IMR-90 (cell line): ENCODE data around the gene CCL27. TPM values are rescaled to one million over a fixed set of nuclear protein-coding genes. Genes with fewer than 3 reads are reported as not detected.

ENCODE experiments used
- ATAC-seq: fragments of 200-7000 bp; cut with Tn5 transposase; 2 replicates; pipeline ENCODE4 v1.9.1; 2020; ENCODE audit warnings: low read depth, mild to moderate bottlenecking, moderate library complexity
- BruUV-seq: library from RNA; stranded (reverse); fragments of 400-500 nt; replicated peaks from 2 replicates; lab custom pipeline; 2021; lab: Mats Ljungman, UMichigan
- CTCF ChIA-PET: fragments of 300-600 bp; formaldehyde crosslinking; extraction: SDS; loops from one replicate; lab custom pipeline; 2021; ENCODE audit warnings: antibody characterized with exemption; lab: Yijun Ruan, JAX
- POLR2A ChIA-PET: fragments of 300-600 bp; sonication (Branson Sonifier 250); formaldehyde crosslinking; loops from one replicate; lab custom pipeline; 2022; ENCODE audit warnings: antibody characterized with exemption; ENCODE audit not compliant: unreplicated experiment; lab: Charles Lee
- DNase-seq: peaks from one replicate; pipeline ENCODE4 v3.0.0; 2013
- H2AFZ ChIP-seq: replicated peaks from 2 replicates; pipeline ENCODE3; 2013; ENCODE audit warnings: low read length, mild to moderate bottlenecking; ENCODE audit not compliant: poor library complexity
- H2AK5ac ChIP-seq: 2 replicates; pipeline ENCODE4 v1.6.1; 2013; ENCODE audit warnings: low read depth, low read length, inconsistent platforms
- H2AK9ac ChIP-seq: replicated peaks from 2 replicates; pipeline ENCODE3; 2013; ENCODE audit warnings: mild to moderate bottlenecking, low read depth, low read length, moderate library complexity; ENCODE audit not compliant: poor library complexity
- H2BK120ac ChIP-seq: 2 replicates; pipeline ENCODE4 v1.6.1; 2013; ENCODE audit warnings: low read depth, low read length, inconsistent platforms
- H2BK15ac ChIP-seq: 3 replicates; pipeline ENCODE4 v1.6.1; 2013; ENCODE audit warnings: low read depth, low read length, inconsistent platforms
- H2BK20ac ChIP-seq: 2 replicates; pipeline ENCODE4 v1.6.1; 2013; ENCODE audit warnings: low read depth, mild to moderate bottlenecking, inconsistent platforms, low read length, moderate library complexity
- H2BK5ac ChIP-seq: 2 replicates; pipeline ENCODE4 v1.6.1; 2013; ENCODE audit warnings: mild to moderate bottlenecking, low read depth, low read length, inconsistent platforms; ENCODE audit not compliant: poor library complexity, severe bottlenecking
- H3K14ac ChIP-seq: replicated peaks from 2 replicates; pipeline ENCODE4 v1.6.1; 2013; ENCODE audit warnings: low read depth, low read length, inconsistent platforms
- H3K18ac ChIP-seq: 2 replicates; pipeline ENCODE4 v1.6.1; 2013; ENCODE audit warnings: low read depth, low read length, control low read depth
- H3K23ac ChIP-seq: 2 replicates; pipeline ENCODE4 v1.6.1; 2013; ENCODE audit warnings: low read depth, low read length, inconsistent platforms
- H3K27ac ChIP-seq: 2 replicates; pipeline ENCODE4 v1.5.1; 2013; ENCODE audit warnings: mild to moderate bottlenecking, control low read depth, low read length; ENCODE audit not compliant: insufficient read depth
- H3K27me3 ChIP-seq: 2 replicates; pipeline ENCODE4 v1.6.1; 2013; ENCODE audit warnings: low read length; ENCODE audit not compliant: control insufficient read depth, insufficient read depth
- H3K36me3 ChIP-seq: 2 replicates; pipeline ENCODE4 v1.6.1; 2013; ENCODE audit warnings: low read length, mixed read lengths; ENCODE audit not compliant: control insufficient read depth, insufficient read depth
- H3K4ac ChIP-seq: 2 replicates; pipeline ENCODE4 v1.6.1; 2013; ENCODE audit warnings: low read depth, low read length, inconsistent platforms
- H3K4me1 ChIP-seq: 2 replicates; pipeline ENCODE4 v1.6.1; 2013; ENCODE audit warnings: low read length, mixed read lengths; ENCODE audit not compliant: control insufficient read depth, insufficient read depth
- H3K4me2 ChIP-seq: 2 replicates; pipeline ENCODE4 v1.6.1; 2013; ENCODE audit warnings: low read depth, mild to moderate bottlenecking, control low read depth, low read length, moderate library complexity
- H3K4me3 ChIP-seq: 2 replicates; pipeline ENCODE4 v1.5.1; 2013; ENCODE audit warnings: low read depth, mild to moderate bottlenecking, control low read depth, low read length, moderate library complexity; ENCODE audit not compliant: insufficient read depth
- H3K56ac ChIP-seq: 2 replicates; pipeline ENCODE4 v1.6.1; 2013; ENCODE audit warnings: low read length, inconsistent platforms; ENCODE audit not compliant: insufficient read depth; ENCODE audit errors: extremely low read depth
- H3K79me1 ChIP-seq, 2 experiments: 2 replicates each; pipeline ENCODE4 v1.6.1; 2013; ENCODE audit warnings: low read length in 2 of 2, inconsistent platforms in 1 of 2, low read depth in 1 of 2
- H3K9ac ChIP-seq: 2 replicates; pipeline ENCODE4 v1.6.1; 2013; ENCODE audit warnings: low read depth, low read length, control low read depth
- H3K9me1 ChIP-seq: 2 replicates; pipeline ENCODE4 v1.6.1; 2013; ENCODE audit warnings: low read length, inconsistent platforms; ENCODE audit not compliant: insufficient read depth
- H3K9me3 ChIP-seq: 2 replicates; pipeline ENCODE4 v1.6.1; 2013; ENCODE audit warnings: low read length; ENCODE audit not compliant: control insufficient read depth, insufficient read depth
- H4K20me1 ChIP-seq: 2 replicates; pipeline ENCODE4 v1.6.1; 2013; ENCODE audit warnings: low read length, inconsistent platforms; ENCODE audit not compliant: insufficient read depth
- H4K5ac ChIP-seq: 2 replicates; pipeline ENCODE4 v1.6.1; 2013; ENCODE audit warnings: mild to moderate bottlenecking, low read depth, low read length, control low read depth
- H4K8ac ChIP-seq, 2 experiments: 2 replicates each; pipeline ENCODE4 v1.6.1; 2013; ENCODE audit warnings: low read depth in 2 of 2, low read length in 2 of 2, control low read depth in 1 of 2, inconsistent platforms in 1 of 2
- H4K91ac ChIP-seq: 2 replicates; pipeline ENCODE4 v1.6.1; 2013; ENCODE audit warnings: low read depth, low read length, inconsistent platforms; ENCODE audit not compliant: insufficient read depth
- CTCF ChIP-seq: conservative IDR thresholded peaks from 2 replicates; pipeline ENCODE4 v1.5.1; 2012; ENCODE audit warnings: mild to moderate bottlenecking, low read depth, low read length, improper control_type of control experiment
- ELK1 ChIP-seq: fragments of 150-350 bp; IDR thresholded peaks from 2 replicates; pipeline ENCODE4 v1.6.1; 2016; ENCODE audit warnings: low read depth, mild to moderate bottlenecking, low read length, moderate library complexity, borderline replicate concordance
- MAFK ChIP-seq: IDR thresholded peaks from 2 replicates; pipeline ENCODE4 v1.6.1; 2012; ENCODE audit warnings: low read depth, low read length, improper control_type of control experiment
- MXI1 ChIP-seq: IDR thresholded peaks from 2 replicates; pipeline ENCODE4 v1.6.1; 2012; ENCODE audit warnings: low read depth, mild to moderate bottlenecking, low read length, moderate library complexity, borderline replicate concordance
- POLR2A ChIP-seq: IDR thresholded peaks from 2 replicates; pipeline ENCODE4 v1.6.1; 2012; ENCODE audit warnings: mild to moderate bottlenecking, low read depth, low read length
- SMC3 ChIP-seq: fragments of 150-350 bp; IDR thresholded peaks from 2 replicates; pipeline ENCODE4 v1.6.1; 2016; ENCODE audit warnings: low read depth, mild to moderate bottlenecking, antibody characterized with exemption, low read length, moderate library complexity
- WGBS, 2 experiments: methylation state at CpG; one replicate each; pipeline versions ENCODE4 v1.1.5 to v1.1.7; 2013; ENCODE audit warnings: missing lambda C conversion rate in 2 of 2; ENCODE audit not compliant: insufficient read length in 1 of 2; ENCODE audit errors: extremely low coverage in 2 of 2; 5-methylcytosine and 5-hydroxymethylcytosine counted together
- dilution Hi-C: fragments of 300-500 bp; cut with HindIII; formaldehyde crosslinking; loops from one replicate; pipeline ENCODE4 v1.14.3; 2018; ENCODE audit warnings: low sequenced_read_pairs; ENCODE audit not compliant: unreplicated experiment
- in situ Hi-C: fragments of 300-500 bp; cut with MboI; formaldehyde crosslinking; loops from 3 replicates; pipeline ENCODE4 v1.14.3; 2019; ENCODE audit warnings: low sequenced_read_pairs, inconsistent platforms, mixed read lengths
- intact Hi-C: fragments of 100-400 bp; cut with micrococcal nuclease; formaldehyde crosslinking; loops from 2 replicates; pipeline ENCODE4 v1.10.0; 2022
- polyA plus RNA-seq, 3 experiments: library from polyadenylated mRNA; depleted of rRNA; stranded (reverse); fragments of >200 nt; gene quantifications; 2 replicates each; pipeline ENCODE4 v1.2.3, GENCODE V29; 2012; ENCODE audit warnings: low replicate concordance in 1 of 3
- total RNA-seq: library from RNA; depleted of rRNA; stranded (reverse); fragments of >200 nt; gene quantifications from 2 replicates; pipeline ENCODE4 v1.2.3, GENCODE V29; 2012

Gene CCL27
- total and polyA plus RNA-seq, 2 of the 4 experiments (the other 2 are of a cell fraction), result 0.18 to 0.26 TPM

GRCh38 chr9:34691936-34692315 lies 29.5 kb upstream of the CCL27 start:
- H3K9me1 ChIP-seq, result 0 out of 2 replicates have a peak, but pooled peaks cover 4% of the 10 kb centered on the region
- dilution Hi-C loops, result no loop called here
- no peak overlapping the region for H2BK15ac ChIP-seq
- no peak overlapping the region for H2BK20ac ChIP-seq
- no TSS peak for BruUV-seq
- H3K4me1 ChIP-seq, result no peaks in the 10 kb centered on the region
- in situ Hi-C loops, result no loop called here
- intact Hi-C loops, result no loop called here
- H2BK120ac ChIP-seq, result no peak overlapping the region
- H4K8ac ChIP-seq, result no peak overlapping the region
- no peaks in the 10 kb centered on the region for H4K20me1 ChIP-seq
- H3K9me3 ChIP-seq, result no peaks in the 10 kb centered on the region
- no peak overlapping the region for H4K91ac ChIP-seq
- no CpG with 5 or more reads among the region's 5 CpGs for WGBS, 2 experiments
- no peaks in the 10 kb centered on the region for H3K27me3 ChIP-seq
- H2BK5ac ChIP-seq, result no peak overlapping the region
- no peak overlapping the region for H3K27ac ChIP-seq
- ChIA-PET POLR2A (interaction anchor here (0.6 kb wide), 1 partner anchor 419 kb away, joined by 3 read pairs; no protein-coding TSS in a partner anchor), CTCF (interaction anchor here (0.6 kb wide), 2 partner anchors 23 to 961 kb away, joined by 3 to 4 read pairs; no protein-coding TSS in a partner anchor)
- no peak overlapping the region for H2AK5ac ChIP-seq
- no peak overlapping the region for H3K4me3 ChIP-seq
- no peaks in the 10 kb centered on the region for H3K79me1 ChIP-seq
- H2AK9ac ChIP-seq, result no peak overlapping the region
- H3K56ac ChIP-seq, result no peak overlapping the region
- no peaks in the 10 kb centered on the region for H3K36me3 ChIP-seq
- no peak overlapping the region for H4K5ac ChIP-seq
- DNase-seq, result no peak
- H3K9ac ChIP-seq, result no peak overlapping the region
- no peak for ATAC-seq
- no peak overlapping the region for H3K23ac ChIP-seq
- no peak overlapping the region for H2AFZ ChIP-seq
- no peak overlapping the region for H3K14ac ChIP-seq
- H3K4me2 ChIP-seq, result no peak overlapping the region
- no peak overlapping the region for H3K4ac ChIP-seq
- H3K18ac ChIP-seq, result no peak overlapping the region
- TF ChIP-seq MXI1, result no peak
- TF ChIP-seq MAFK, result no peak
- no peak for TF ChIP-seq CTCF
- no peak for TF ChIP-seq ELK1
- no peak for TF ChIP-seq POLR2A
- no peak for TF ChIP-seq SMC3
